ENCODE results near the gene TMEM14C.

The TMEM14C gene

DNA sequence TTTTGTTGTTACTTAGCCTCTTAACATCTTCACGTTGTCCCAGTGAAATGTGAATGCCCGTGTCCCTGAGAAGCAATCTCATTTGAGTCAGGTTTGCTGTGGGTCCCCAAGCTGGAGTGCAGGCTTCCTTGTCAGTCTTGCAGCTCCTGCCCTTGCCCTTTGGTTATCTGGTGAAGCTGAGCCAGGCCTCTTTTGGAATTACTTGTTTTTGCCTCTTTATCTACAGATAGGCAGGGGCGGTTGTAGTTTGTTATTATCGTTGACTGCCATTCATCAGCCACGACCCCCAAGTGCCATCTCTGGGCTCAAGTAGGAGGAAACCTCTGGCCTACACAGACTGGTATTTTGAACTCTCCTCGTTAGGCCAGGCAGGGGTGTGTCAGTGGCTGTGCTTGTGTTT, 2.2 kb downstream of the TMEM14C start:
- TF ChIP-seq, protein P1, sequence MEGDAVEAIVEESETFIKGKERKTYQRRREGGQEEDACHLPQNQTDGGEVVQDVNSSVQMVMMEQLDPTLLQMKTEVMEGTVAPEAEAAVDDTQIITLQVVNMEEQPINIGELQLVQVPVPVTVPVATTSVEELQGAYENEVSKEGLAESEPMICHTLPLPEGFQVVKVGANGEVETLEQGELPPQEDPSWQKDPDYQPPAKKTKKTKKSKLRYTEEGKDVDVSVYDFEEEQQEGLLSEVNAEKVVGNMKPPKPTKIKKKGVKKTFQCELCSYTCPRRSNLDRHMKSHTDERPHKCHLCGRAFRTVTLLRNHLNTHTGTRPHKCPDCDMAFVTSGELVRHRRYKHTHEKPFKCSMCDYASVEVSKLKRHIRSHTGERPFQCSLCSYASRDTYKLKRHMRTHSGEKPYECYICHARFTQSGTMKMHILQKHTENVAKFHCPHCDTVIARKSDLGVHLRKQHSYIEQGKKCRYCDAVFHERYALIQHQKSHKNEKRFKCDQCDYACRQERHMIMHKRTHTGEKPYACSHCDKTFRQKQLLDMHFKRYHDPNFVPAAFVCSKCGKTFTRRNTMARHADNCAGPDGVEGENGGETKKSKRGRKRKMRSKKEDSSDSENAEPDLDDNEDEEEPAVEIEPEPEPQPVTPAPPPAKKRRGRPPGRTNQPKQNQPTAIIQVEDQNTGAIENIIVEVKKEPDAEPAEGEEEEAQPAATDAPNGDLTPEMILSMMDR (IDR thresholded peaks at IDR 0.05), result no peak

DNA sequence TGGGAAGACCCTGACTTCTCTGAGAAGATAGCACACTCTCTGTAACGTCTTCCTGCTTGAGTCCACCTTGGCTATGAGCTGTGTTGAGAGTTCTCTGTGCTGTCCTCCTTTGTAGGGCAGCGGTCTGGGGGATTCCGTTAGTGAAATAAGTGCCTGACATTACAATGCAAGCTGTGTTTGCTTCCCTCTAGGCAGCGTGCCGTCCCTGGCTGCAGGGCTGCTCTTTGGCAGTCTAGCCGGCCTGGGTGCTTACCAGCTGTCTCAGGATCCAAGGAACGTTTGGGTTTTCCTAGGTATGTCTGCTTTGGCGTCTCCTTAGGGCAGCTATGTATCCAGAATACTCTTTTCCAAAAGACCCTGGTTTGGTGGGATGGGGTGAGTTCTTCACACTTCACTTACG, 2.8 kb downstream of the TMEM14C start:
- TF ChIP-seq, protein P1 (IDR thresholded peaks at IDR 0.05), result no peak

DNA sequence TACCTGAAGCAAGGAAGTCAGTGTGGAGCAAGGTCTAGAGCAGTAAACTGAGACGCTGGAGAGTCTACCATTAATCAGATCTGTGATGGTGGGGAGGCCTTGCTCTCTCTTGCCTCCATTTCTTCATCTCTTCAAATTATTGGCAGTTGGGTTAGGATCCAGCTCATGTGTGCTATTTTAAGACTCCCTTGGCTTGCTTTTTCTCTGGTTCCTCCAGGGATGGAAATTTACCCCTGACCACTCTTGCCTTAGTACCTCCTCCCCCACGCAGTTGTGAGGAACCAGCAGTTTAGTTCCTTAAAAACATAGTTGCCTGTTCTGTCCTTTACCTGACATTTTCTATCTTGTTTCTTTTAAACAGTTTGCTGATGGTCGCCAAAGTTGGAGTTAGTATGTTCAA, 7.4 kb downstream of the TMEM14C start:
- TF ChIP-seq, protein P1 (IDR thresholded peaks at IDR 0.05), result no peak

DNA sequence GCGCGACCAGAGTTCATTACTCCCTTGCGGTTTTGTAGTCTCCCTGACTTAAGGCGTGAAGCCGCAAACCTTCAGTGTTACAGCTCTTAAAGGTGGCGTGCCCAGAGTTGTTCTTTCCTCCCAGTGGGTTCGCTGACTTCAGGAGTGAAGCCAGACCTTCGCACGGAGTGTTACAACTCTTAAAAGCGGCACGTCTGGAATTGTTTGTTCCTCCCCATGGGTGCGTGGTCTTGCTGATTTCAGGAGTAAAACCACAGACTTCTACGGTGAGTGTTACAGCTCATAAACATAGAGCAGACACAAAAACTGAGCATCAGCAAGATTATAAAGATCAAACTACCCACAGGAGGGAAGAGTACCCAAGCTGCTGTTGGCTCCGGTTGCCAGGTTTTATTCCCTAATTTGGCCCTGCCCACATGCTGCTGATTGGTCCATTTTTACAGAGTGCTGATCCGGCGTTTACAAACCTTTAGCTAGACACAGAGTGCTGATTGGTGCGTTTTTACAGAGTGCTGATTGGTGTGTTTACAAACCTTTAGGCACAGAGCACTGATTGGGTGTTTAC, 10.4 kb downstream of the TMEM14C start:
- TF ChIP-seq, protein P1 (IDR thresholded peaks at IDR 0.05), result no peak

DNA sequence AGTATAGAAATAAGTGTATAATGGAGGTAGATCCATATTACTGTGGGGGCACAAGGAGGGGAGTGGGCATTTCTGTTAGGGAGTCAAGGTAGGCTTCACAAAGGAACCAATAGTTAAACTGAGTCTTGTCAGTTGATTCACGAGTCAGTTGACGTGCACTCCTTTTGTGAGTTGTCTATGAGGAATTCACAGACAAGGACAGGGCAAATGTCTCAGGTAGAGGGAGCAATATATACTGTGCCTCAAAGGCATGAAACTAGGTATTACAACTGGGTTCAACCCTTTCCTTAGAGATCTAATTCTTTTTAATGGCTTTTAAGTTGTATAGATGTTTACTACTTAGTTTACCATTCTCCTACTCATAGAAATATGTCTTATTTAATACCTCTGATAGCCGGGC, 11.0 kb downstream of the TMEM14C start:
- TF ChIP-seq, protein P1 (IDR thresholded peaks at IDR 0.05), result no peak

DNA sequence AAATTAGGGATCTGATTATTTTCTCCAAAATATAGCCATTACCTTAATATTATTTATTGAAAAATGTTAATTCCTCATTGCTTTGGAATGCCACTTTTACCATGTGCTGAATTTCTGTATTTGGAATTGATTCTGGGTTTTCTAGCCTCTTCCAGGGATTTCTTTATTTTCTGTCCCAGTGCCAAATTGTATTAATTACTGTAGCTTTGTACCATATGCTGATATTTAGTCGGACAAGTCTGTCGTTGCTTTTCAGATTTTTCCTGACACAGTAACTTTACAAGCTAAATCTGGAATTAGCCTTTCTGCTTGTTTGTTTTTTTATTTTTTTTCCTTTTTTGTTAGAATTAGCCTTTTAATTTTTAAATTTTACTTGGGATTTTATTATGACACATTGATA, 13.9 kb downstream of the TMEM14C start:
- TF ChIP-seq, protein P1 (IDR thresholded peaks at IDR 0.05), result no peak

DNA sequence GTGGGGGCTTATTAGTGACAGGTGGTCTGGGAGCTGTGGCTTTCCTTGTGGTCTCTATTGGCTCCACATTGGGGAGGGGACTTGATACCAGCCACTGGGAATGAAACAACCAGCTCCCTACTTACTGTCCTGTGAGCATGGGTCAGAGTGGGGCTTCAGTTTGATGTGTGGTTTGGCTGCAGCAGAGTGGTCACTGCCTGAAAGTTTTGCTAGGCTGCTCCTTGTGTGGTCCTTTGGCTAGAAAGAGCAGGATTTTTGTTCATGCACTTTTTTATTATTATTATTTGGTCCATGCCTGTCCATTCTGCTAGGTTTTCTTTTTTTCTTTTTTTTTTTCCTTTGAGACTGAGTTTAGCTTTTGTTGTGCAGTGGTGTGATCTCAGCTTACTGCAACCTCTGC, 17.2 kb downstream of the TMEM14C start:
- TF ChIP-seq, protein P1 (IDR thresholded peaks at IDR 0.05), result no peak

DNA sequence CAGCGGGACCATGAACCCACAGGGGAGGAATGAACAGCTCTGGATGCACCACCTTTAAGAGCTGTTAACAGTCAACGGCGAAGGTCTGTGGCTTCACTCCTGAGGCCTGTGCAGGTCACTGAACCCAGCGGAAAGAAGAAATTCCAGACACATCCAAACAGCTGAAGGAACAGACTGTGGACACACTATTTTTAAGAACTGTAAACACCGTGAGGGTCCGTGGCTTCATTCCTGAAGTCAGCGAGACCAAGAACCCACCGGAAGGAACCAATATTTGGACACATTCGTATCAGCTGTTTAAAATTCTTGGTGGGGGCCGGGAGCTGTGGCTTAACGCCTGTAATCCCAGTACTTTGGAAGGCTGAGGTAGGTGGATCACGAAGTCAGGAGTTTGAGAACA, 19.4 kb downstream of the TMEM14C start:
- TF ChIP-seq, protein P1 (IDR thresholded peaks at IDR 0.05), result no peak

Data from LNCAP (cell line).